SKM-1 (cell line): ENCODE measurements around the gene EPB42.
"Not testable (repeated sequence)": the region's sequence is repeated elsewhere in the genome, so short reads cannot be mapped to it uniquely, and the experiment has no call there.

Source experiments
- DNase-seq: peaks from one replicate; lab custom pipeline; 2025; ENCODE audit not compliant: unreplicated experiment; lab: John Stamatoyannopoulos, UW

Gene EPB42

GRCh38 chr15:43213466-43213865, 7.4 kb downstream of the EPB42 start:
- no peak for DNase-seq

DNA sequence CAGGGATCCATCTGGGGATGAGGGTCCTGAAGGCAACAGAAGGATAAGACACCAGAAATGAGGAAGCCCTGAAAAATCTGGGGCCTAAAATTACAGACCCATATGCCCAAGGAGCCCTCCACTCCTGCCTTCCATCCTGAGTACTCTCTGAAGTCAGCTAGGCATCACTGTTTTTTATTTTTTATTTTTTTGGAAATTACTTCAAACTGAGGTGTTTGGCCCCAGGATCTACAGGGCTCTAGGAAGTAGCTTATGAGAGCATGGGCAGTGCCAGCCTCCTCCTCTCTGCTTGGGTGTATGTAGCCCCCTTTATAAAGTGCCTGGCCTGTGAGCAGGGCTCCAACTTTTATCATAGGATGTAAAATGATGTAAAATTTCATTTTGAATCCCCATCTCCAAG, 7.9 kb downstream of the EPB42 start:
- no peak for DNase-seq

- DNase-seq, result no peak
Observed at GRCh38 chr15:43212299-43212698, 8.5 kb downstream of the EPB42 start.

GRCh38 chr15:43211224-43211735, 9.5 kb downstream of the EPB42 start:
- DNase-seq, result no peak

GRCh38 chr15:43210807-43211206, 10.0 kb downstream of the EPB42 start:
- DNase-seq, result no peak

- no peak for DNase-seq
Observed at GRCh38 chr15:43210172-43210745, 10.6 kb downstream of the EPB42 start.

- no peak for DNase-seq
Observed at GRCh38 chr15:43209059-43209824, 11.6 kb downstream of the EPB42 start.

- DNase-seq, result no peak
Observed at GRCh38 chr15:43208052-43209002, 12.5 kb downstream of the EPB42 start.

DNA sequence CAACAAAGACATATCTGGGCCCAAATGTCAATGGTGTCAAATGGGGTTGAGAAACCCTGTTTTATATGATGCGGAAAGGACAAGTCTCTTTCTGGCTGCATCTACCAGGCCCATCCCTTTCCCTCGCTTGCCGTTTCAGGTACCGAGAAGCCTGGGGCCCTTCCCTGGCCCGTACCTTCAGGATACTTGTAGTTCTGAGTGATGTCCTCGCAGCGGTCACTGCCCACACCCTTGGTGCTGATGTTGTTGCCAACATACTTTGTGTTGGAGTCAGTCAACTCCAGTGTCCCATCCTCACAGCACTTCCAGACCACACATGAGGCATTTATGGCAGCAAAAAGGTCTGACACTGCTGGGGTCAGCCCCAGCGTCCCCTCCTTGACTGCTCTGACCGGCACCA, 13.8 kb downstream of the EPB42 start:
- no peak for DNase-seq

DNA sequence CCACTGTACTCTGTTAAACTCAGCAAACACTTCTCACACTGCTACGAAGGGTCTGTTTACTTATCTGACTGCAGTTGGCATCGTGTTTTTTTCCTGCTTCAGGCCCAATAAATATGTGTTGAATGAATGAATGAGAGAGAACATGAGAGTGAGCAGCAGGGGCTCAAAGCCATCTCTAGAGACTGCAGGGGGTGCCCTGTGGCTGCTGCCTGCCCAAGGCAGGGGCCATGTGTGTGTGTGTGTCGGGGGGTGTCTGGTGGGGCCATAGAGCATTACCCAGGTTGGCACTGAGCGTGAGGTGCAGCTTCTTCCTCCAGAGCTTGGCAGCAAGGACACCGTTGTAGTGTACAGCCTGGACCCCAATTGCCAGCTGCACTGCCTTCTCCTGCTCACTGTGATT, 14.8 kb downstream of the EPB42 start:
- no peak for DNase-seq

- DNase-seq, result no peak
Observed at GRCh38 chr15:43204016-43204901, 16.6 kb downstream of the EPB42 start.

DNA sequence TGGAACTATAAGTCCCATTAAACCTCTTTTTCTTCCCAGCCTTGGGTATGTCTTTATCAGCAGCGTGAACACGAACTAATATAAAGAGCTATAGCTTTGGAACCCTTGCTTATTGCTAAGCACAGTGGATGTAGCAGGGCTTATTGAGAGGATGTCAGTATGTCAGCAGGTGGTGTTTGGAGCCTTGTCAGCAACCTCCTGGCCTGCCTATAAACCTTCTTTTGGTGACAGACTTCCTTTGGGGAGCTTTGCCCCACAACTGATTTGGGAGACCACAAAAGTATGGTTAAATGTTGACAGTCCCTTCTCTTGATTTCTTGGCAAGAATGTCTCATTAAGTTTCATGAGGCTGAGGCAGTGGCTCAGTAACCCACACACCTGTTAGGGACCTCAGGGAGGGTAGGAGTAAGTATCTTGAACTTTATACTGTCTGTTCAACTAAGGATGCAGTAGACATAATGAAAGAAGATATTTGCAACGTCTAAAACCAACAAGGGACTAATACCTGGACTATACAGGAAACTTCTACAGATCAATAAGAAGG, 20.8 kb downstream of the EPB42 start:
- no peak for DNase-seq

DNA sequence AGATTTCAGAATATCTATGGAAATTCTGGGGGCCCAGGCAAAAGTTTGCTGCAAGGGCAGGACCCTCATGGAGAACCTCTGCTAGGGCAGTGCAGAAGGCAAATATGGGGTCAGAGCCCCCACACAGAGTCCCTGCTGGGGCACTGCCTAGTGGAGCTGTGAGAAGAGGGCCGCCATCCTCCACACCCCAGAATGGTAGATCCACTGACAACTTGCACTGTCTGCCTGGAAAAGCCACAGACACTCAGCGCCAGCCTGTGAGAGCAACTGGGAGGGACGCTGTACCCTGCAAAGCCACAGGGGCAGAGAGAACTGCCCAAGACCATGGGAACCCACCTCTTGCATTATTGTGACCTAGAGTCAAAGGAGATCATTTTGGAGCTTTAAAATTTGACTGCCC, 21.8 kb downstream of the EPB42 start:
- DNase-seq, result no peak

- not testable (repeated sequence) for DNase-seq
Observed at GRCh38 chr15:43198556-43198955, 22.3 kb downstream of the EPB42 start.

DNA sequence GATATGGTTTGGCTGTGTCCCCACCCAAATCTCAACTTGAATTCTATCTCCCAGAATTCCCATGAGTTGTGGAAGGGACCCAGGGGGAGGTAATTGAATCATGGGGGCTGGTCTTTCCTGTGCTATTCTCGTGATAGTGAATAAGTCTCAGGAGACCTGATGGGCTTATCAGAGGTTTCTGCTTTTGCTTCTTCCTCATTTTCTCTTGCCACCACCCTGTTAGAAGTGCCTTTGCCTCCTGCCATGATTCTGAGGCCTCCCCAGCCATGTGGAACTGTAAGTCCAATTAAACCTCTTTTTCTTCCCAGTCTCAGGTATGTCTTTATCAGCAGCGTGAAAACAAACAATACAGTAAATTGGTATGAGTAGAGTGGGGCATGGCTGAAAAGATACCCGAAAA, 23.0 kb downstream of the EPB42 start:
- not testable (repeated sequence) for DNase-seq

DNA sequence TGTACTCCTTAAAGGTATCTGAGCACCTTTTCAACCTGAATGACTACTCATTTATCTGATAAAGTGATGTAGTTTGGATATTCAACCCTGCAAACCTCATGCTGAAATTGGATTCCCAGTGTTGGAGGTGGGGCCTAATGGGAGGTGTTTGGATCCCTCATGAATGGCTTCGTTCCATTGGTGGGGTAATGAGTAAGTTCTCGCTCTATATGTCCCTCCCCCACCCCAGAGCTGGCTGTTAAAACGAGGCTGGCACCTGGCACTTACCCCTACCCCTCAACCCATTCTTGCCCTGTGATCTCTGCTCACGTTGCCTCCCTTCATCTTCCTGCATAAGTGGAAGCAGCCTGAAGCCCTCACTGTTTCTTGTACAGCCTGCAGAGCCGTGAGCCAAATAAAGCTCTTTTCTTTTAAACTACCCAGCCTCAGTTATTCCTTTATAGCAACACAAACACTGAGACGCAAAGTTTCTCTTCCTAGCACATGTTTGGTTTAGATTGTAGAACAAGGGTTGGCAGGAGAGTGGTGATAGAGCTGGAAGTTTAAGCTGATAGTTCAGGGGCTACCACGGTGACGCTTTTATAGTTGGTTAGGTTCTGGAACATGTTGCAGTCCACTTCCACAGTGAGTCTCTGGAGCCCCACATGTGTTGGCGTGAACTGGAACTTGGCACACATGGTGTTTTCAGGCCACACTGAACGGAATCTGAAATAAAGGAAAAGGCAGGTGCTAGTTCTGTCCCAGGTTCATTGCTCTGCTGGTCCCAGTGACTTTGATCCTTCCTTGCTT, 23.9 kb downstream of the EPB42 start:
- no peak for DNase-seq

DNA sequence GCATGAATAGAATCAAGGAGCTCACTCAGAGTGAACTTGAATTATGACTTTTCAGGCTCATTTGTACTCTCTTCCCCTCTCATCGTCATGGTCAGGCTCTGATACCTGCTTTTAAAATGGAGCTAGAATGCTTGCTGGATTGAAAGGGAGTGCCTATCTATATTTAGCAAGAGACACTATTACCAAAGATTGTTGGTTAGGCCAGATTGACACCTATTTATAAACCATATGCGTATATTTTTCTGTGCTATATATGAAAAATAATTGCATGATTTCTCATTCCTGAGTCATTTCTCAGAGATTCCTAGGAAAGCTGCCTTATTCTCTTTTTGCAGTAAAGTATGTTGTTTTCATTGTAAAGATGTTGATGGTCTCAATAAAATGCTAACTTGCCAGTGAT, 26.0 kb downstream of the EPB42 start:
- DNase-seq, result no peak

GRCh38 chr15:43193710-43194109, 27.1 kb downstream of the EPB42 start:
- no peak for DNase-seq

DNA sequence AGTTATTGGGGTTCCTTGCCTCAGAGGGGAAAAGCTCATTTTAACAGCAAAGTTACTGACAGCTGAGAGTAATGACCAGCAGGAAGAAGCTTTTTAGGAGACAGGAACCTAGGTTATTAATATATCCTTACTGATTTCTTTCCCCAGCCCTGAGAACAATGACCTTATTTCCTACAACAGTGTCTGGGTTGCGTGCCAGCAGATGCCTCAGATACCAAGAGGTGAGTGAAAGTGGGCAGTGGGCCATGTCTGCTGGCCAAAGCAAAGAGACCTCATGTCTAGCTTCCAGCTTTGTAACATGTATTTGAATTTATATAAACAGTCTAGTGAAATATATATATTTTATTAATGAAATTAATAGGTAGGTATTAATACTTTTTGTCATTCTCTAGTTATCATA, 30.6 kb downstream of the EPB42 start:
- DNase-seq, result no peak

GRCh38 chr15:43189296-43189695, 31.5 kb downstream of the EPB42 start:
- no peak for DNase-seq
